Activated CD4-positive, alpha-beta T cell treated with anti-CD3 and anti-CD28 coated beads, Interleukin-2, amount 50 U/mL, for 1 hour (primary cell): ENCODE results near the gene RDM1.
"Not testable (repeated sequence)": the region's sequence is repeated elsewhere in the genome, so short reads cannot be mapped to it uniquely, and the experiment has no call there.

ENCODE experiments used
- DNase-seq: peaks from one replicate; pipeline ENCODE4 v3.0.0-alpha.2; 2020

Gene RDM1

GRCh38 chr17:35897772-35898171, 32.8 kb downstream of the RDM1 start:
- DNase-seq, result not testable (repeated sequence)

GRCh38 chr17:35895636-35896587, 34.7 kb downstream of the RDM1 start:
- DNase-seq, result peak; percentile 16

- DNase-seq, result no peak
These were observed 36.4 kb downstream of the RDM1 start for GRCh38 chr17:35894206-35894605.

GRCh38 chr17:35893751-35894150, 36.8 kb downstream of the RDM1 start:
- DNase-seq, result no peak

- peak; percentile 24 for DNase-seq
These were observed 38.2 kb downstream of the RDM1 start for GRCh38 chr17:35892091-35893035.

GRCh38 chr17:35891269-35891668, 39.3 kb downstream of the RDM1 start:
- DNase-seq, result no peak

- DNase-seq, result peak; percentile 32
These were observed 39.8 kb downstream of the RDM1 start for GRCh38 chr17:35890774-35891155.

GRCh38 chr17:35889818-35890773, 40.5 kb downstream of the RDM1 start:
- DNase-seq, result no peak

GRCh38 chr17:35889241-35889640, 41.3 kb downstream of the RDM1 start:
- DNase-seq, result no peak

- no peak for DNase-seq
These were observed 50.6 kb downstream of the RDM1 start, which contains the start of gene CCL5 for GRCh38 chr17:35879773-35880654. CCL5 (minus strand) TSS chr17:35880360.

GRCh38 chr17:35878361-35878760, 52.2 kb downstream of the RDM1 start:
- DNase-seq, result no peak

- DNase-seq, result no peak
These were observed 53.1 kb downstream of the RDM1 start for GRCh38 chr17:35877345-35878029.

GRCh38 chr17:35876534-35876933, 54.0 kb downstream of the RDM1 start:
- no peak for DNase-seq

- DNase-seq, result no peak
These were observed 54.8 kb downstream of the RDM1 start for GRCh38 chr17:35875800-35876139.

GRCh38 chr17:35875072-35875799, 55.3 kb downstream of the RDM1 start:
- no peak for DNase-seq

- DNase-seq, result no peak
These were observed 58.2 kb downstream of the RDM1 start for GRCh38 chr17:35872196-35872980.

GRCh38 chr17:35870906-35871819, 59.4 kb downstream of the RDM1 start:
- DNase-seq, result no peak

GRCh38 chr17:35868737-35869136, 61.8 kb downstream of the RDM1 start, which contains the start of gene HEATR9:
HEATR9 (minus strand) TSS chr17:35868891; CDS start chr17:35868742, 149 bp downstream.
- no peak for DNase-seq
